Ishikawa (cell line): ENCODE measurements around the gene NUDT7.
A peak's percentile ranks its signal among the peaks of the same experiment; 100 is the strongest.

Experiments used
- CEBPB ChIP-seq: IDR thresholded peaks from 2 replicates; pipeline ENCODE4 v1.6.1; 2012
- CREB1 ChIP-seq: IDR thresholded peaks from 2 replicates; pipeline ENCODE4 v1.6.1; 2012; ENCODE audit warnings: low read depth
- EGR1 ChIP-seq: IDR thresholded peaks from 2 replicates; pipeline ENCODE4 v1.6.1; 2012
- EP300 ChIP-seq: IDR thresholded peaks from 2 replicates; pipeline ENCODE4 v1.6.1; 2012; ENCODE audit warnings: borderline replicate concordance
- FOXM1 ChIP-seq: IDR thresholded peaks from 2 replicates; pipeline ENCODE4 v1.6.1; 2012; ENCODE audit warnings: low read depth, borderline replicate concordance
- MAX ChIP-seq: IDR thresholded peaks from 2 replicates; pipeline ENCODE4 v1.6.1; 2012
- NFIC ChIP-seq: IDR thresholded peaks from 2 replicates; pipeline ENCODE4 v1.6.1; 2012
- RAD21 ChIP-seq: IDR thresholded peaks from 2 replicates; pipeline ENCODE4 v1.6.1; 2012; ENCODE audit warnings: low read depth
- REST ChIP-seq: IDR thresholded peaks from 2 replicates; pipeline ENCODE4 v1.6.1; 2012; ENCODE audit warnings: low read depth, mild to moderate bottlenecking
- TAF1 ChIP-seq: IDR thresholded peaks from 2 replicates; pipeline ENCODE4 v1.6.1; 2012; ENCODE audit warnings: low read depth, mild to moderate bottlenecking
- TCF12 ChIP-seq: IDR thresholded peaks from 2 replicates; pipeline ENCODE4 v1.6.1; 2012; ENCODE audit warnings: low read depth
- TEAD4 ChIP-seq: IDR thresholded peaks from 2 replicates; pipeline ENCODE4 v1.6.1; 2012
- USF1 ChIP-seq: IDR thresholded peaks from 2 replicates; pipeline ENCODE4 v1.6.1; 2012
- YY1 ChIP-seq: IDR thresholded peaks from 2 replicates; pipeline ENCODE4 v1.6.1; 2012; ENCODE audit warnings: low read depth

GRCh38 chr16:77722309-77723107 lies at the start of gene NUDT7:
- TF ChIP-seq FOXM1 (no peak), TAF1 (peak; percentile 57), REST (no peak), MAX (0 out of 2 replicates have a peak, but pooled peaks have one; percentile 8), RAD21 (no peak), NFIC (no peak), CEBPB (no peak), EP300 (no peak), TCF12 (no peak), CREB1 (no peak), YY1 (no peak), TEAD4 (no peak), USF1 (no peak), EGR1 (no peak)
